Spinal cord (tissue), 10 donors: ENCODE measurements around the gene KCNC4. TPM values are rescaled to one million over a fixed set of nuclear protein-coding genes. Genes with fewer than 3 reads are reported as not detected.

Source experiments
- DNase-seq, 6 donors: peaks; one replicate each; pipeline versions ENCODE4 v3.0.0 to v3.0.0-alpha.2; 2013 to 2015; ENCODE audit warnings: low spot score in 6 of 6, low read depth in 4 of 6
- H3K27ac ChIP-seq: one replicate; pipeline ENCODE4 v1.5.1; 2013; ENCODE audit warnings: low read depth, low read length, control low read depth
- H3K27me3 ChIP-seq: one replicate; pipeline ENCODE4 v1.6.1; 2013; ENCODE audit warnings: low read length; ENCODE audit not compliant: control insufficient read depth, insufficient read depth
- H3K36me3 ChIP-seq: one replicate; pipeline ENCODE4 v1.6.1; 2013; ENCODE audit warnings: low read length; ENCODE audit not compliant: control insufficient read depth, insufficient read depth
- H3K4me1 ChIP-seq: one replicate; pipeline ENCODE4 v1.6.1; 2013; ENCODE audit warnings: low read length; ENCODE audit not compliant: control insufficient read depth, insufficient read depth
- H3K4me3 ChIP-seq: one replicate; pipeline ENCODE4 v1.5.1; 2013; ENCODE audit warnings: low read depth, low read length, control low read depth
- H3K9me3 ChIP-seq: one replicate; pipeline ENCODE4 v1.6.1; 2013; ENCODE audit warnings: low read length; ENCODE audit not compliant: control insufficient read depth, insufficient read depth
- WGBS: methylation state at CpG from one replicate; pipeline ENCODE4 v1.1.5; 2013; ENCODE audit warnings: missing lambda C conversion rate; ENCODE audit not compliant: insufficient coverage; 5-methylcytosine and 5-hydroxymethylcytosine counted together
- polyA plus RNA-seq, 2 donors: library from polyadenylated mRNA; unstranded; fragments of 120-200 nt; gene quantifications; one replicate each; pipeline ENCODE4 v1.2.1, GENCODE V29; 2013; ENCODE audit not compliant: insufficient read length in 2 of 2
- total RNA-seq, 2 donors: library from RNA; depleted of rRNA in 1 of 2; stranded (reverse); fragments of 120-200 nt in 1 of 2; fragments of >200 nt in 1 of 2; gene quantifications; one replicate each; pipeline versions ENCODE4 v1.2.3 to v1.2.4, GENCODE V29; 2013 to 2014
- donor health status: healthy.

Gene KCNC4
- total and polyA plus RNA-seq, 4 donors = 9.1 to 58.6 (median 36.5) TPM

GRCh38 chr1:110170766-110171733 lies 39.1 kb upstream of the KCNC4 start:
- peaks cover 15% of the 10 kb centered on the region for H3K36me3 ChIP-seq
- H3K4me1 ChIP-seq = peaks cover 20% of the 10 kb centered on the region
- no peak overlapping the region for H3K4me3 ChIP-seq
- DNase-seq = peak in 3 of 6 donors; percentile 30 to 90 (median 75)
- 22% methylated on average over 12 of the region's 13 CpGs for WGBS
- no peaks in the 10 kb centered on the region for H3K27me3 ChIP-seq
- H3K9me3 ChIP-seq = no peaks in the 10 kb centered on the region
- no peak overlapping the region for H3K27ac ChIP-seq

DNA sequence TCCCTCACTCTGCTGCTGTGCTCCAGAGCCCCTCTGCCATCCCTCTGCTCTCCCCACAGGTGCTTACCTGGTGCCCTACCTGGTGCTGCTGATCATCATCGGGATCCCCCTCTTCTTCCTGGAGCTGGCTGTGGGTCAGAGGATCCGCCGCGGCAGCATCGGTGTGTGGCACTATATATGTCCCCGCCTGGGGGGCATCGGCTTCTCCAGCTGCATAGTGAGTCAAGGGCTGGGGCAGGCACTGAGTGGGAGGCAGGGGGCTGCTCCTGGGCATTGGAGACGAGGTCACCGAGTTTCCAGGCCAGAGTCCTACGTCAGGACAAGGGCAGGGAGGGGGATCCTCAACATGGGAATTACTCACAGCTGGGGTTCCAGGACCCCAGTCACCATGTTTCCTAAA lies 38.1 kb upstream of the KCNC4 start:
- no peak for DNase-seq
- WGBS = 90% methylated on average over 7 of the region's 10 CpGs
- H3K4me3 ChIP-seq = no peak overlapping the region
- no peak overlapping the region for H3K27ac ChIP-seq
- peaks cover 22% of the 10 kb centered on the region for H3K36me3 ChIP-seq
- H3K4me1 ChIP-seq = peaks cover 26% of the 10 kb centered on the region
- H3K27me3 ChIP-seq = no peaks in the 10 kb centered on the region
- H3K9me3 ChIP-seq = no peaks in the 10 kb centered on the region

- DNase-seq = no peak
- Histone ChIP-seq H3K4me1 (peaks cover 26% of the 10 kb centered on the region), H3K9me3 (no peaks in the 10 kb centered on the region), H3K27ac (no peak overlapping the region), H3K36me3 (peaks cover 20% of the 10 kb centered on the region), H3K4me3 (no peak overlapping the region), H3K27me3 (no peaks in the 10 kb centered on the region)
- WGBS = 75% methylated on average over 14 of the region's 15 CpGs
Observed at GRCh38 chr1:110173466-110174105, 36.5 kb upstream of the KCNC4 start.

GRCh38 chr1:110174961-110175360 lies 35.2 kb upstream of the KCNC4 start:
- no peak overlapping the region for H3K4me3 ChIP-seq
- H3K27me3 ChIP-seq = no peaks in the 10 kb centered on the region
- WGBS = 77% methylated on average over 2 of the region's 2 CpGs
- no peaks in the 10 kb centered on the region for H3K9me3 ChIP-seq
- H3K27ac ChIP-seq = no peak overlapping the region
- peaks cover 20% of the 10 kb centered on the region for H3K36me3 ChIP-seq
- peaks cover 26% of the 10 kb centered on the region for H3K4me1 ChIP-seq
- no peak for DNase-seq

DNA sequence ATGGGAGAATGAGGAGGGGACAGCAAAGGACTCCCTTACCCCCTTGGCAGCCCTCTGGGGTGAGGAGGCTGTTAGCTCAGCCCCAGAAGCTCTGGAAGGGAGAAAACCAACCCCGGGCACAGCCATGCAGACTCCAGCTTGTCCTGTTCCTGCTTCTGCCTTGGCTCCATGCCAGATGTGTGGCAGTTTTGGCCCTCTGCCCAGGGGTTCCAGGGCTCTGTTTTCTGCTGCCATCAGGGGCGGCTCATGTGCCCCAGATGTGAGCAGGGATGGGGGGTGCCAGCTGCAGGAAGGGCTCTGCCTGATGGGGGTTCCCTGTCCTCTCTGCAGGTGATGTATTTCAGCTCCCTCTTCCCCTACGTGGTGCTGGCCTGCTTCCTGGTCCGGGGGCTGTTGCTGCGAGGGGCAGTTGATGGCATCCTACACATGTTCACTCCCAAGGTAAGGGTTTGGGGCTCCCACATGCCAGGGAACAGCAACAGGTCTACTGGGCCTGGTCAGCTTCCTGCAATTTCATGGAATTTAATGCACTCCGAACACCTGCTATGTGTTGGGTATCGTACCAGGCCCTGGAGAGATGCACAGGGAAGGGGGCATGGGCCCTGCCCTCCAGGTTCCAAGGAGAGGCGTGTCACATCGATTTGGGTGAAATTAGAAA lies 33.7 kb upstream of the KCNC4 start:
- DNase-seq = peak in 3 of 6 donors; percentile 48 to 90 (median 86)
- H3K4me1 ChIP-seq = peaks cover 16% of the 10 kb centered on the region
- no peaks in the 10 kb centered on the region for H3K9me3 ChIP-seq
- H3K36me3 ChIP-seq = peaks cover 20% of the 10 kb centered on the region
- no peak overlapping the region for H3K27ac ChIP-seq
- H3K4me3 ChIP-seq = no peak overlapping the region
- no peaks in the 10 kb centered on the region for H3K27me3 ChIP-seq
- WGBS = 60% methylated on average over 9 of the region's 9 CpGs

- no peak overlapping the region for H3K27ac ChIP-seq
- H3K4me1 ChIP-seq = peaks cover 8% of the 10 kb centered on the region
- H3K27me3 ChIP-seq = no peaks in the 10 kb centered on the region
- no CpG with 5 or more reads among the region's 4 CpGs for WGBS
- H3K36me3 ChIP-seq = peaks cover 15% of the 10 kb centered on the region
- DNase-seq = no peak
- no peak overlapping the region for H3K4me3 ChIP-seq
- no peaks in the 10 kb centered on the region for H3K9me3 ChIP-seq
Observed at GRCh38 chr1:110177775-110178174, 32.3 kb upstream of the KCNC4 start.

GRCh38 chr1:110183642-110184167 lies 26.4 kb upstream of the KCNC4 start:
- no peak overlapping the region for H3K27ac ChIP-seq
- H3K36me3 ChIP-seq = no peaks in the 10 kb centered on the region
- no peaks in the 10 kb centered on the region for H3K9me3 ChIP-seq
- H3K27me3 ChIP-seq = no peaks in the 10 kb centered on the region
- peaks cover 1% of the 10 kb centered on the region for H3K4me1 ChIP-seq
- WGBS = 78% methylated on average over 5 of the region's 12 CpGs
- no peak for DNase-seq
- no peak overlapping the region for H3K4me3 ChIP-seq

DNA sequence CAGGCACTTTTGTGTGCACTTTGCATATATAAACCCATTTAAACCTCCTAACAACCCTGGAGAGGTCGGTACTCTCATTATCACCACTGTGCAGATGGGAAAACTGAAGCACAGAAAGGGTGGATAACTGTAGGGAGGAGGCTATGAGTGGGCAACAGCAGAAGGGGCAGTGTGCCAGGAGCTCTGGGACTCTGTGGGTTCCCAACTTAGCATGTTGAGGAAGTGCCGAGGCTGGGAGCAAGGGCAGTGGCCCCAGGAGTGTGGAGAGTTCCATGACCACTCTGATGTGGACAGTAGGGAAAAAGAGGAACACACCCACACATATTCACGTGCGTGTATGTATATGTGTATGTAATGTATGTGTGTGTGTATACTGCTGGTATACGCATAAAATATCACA lies 25.7 kb upstream of the KCNC4 start:
- H3K36me3 ChIP-seq = no peaks in the 10 kb centered on the region
- no peaks in the 10 kb centered on the region for H3K9me3 ChIP-seq
- no peak for DNase-seq
- peaks cover 3% of the 10 kb centered on the region for H3K4me1 ChIP-seq
- no peak overlapping the region for H3K4me3 ChIP-seq
- no peak overlapping the region for H3K27ac ChIP-seq
- 86% methylated on average over 1 of the region's 5 CpGs for WGBS
- H3K27me3 ChIP-seq = no peaks in the 10 kb centered on the region

GRCh38 chr1:110185181-110185580 lies 24.9 kb upstream of the KCNC4 start:
- 63% methylated on average over 10 of the region's 10 CpGs for WGBS
- Histone ChIP-seq H3K4me3 (no peak overlapping the region), H3K36me3 (no peaks in the 10 kb centered on the region), H3K27ac (no peak overlapping the region), H3K4me1 (peaks cover 3% of the 10 kb centered on the region), H3K27me3 (no peaks in the 10 kb centered on the region), H3K9me3 (no peaks in the 10 kb centered on the region)
- no peak for DNase-seq
